HG02884 (cell line): Measurements from ENCODE around the gene ADARB2.
"Not testable (repeated sequence)": the region's sequence is repeated elsewhere in the genome, so short reads cannot be mapped to it uniquely, and the experiment has no call there.

Experiments
- ATAC-seq: cut with Tn5 transposase; IDR thresholded peaks from one replicate; pipeline ENCODE4 v1.9.1; 2021; ENCODE audit warnings: mild to moderate bottlenecking, moderate library complexity; ENCODE audit not compliant: unreplicated experiment

Gene ADARB2

DNA sequence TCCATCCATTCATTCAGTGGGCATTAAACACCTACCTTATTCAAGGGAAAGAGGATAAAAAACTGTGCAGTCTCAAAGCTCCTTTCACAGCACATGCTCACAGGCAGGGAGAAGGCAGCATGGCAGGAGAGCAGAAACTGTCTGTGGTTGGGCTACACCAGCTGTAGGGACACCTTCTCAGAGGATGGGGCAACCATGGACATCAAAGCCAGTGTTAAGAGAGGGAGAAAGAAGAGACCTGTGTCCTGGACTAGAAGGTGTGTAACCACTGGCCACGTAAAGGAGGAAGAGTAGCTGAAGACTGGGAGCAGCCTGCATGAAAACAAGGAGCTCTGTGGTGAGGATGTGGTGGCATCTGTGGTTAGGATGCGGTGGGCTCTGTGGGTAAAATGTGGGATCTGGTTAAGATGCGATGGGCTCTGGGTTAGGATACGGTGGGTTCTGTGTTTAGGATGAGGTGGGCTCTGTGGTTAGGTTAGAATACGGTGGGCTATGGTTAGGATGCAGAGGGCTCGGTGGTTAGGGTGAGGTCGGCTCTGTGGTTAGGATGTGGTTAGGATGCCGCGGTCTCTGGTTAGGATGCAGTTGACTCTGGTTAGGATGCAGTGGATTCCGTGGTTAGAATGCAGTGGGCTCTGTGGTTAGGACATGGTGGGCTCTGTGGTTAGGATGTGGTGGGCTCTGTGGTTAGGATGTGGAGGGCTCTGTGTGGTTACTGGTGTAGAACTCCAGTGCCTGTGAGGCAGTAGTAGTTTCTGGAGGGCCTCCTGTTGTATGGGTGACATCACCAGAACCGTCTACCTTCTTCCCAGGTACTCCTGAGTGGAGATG lies 483.6 kb downstream of the ADARB2 start:
- ATAC-seq = no peak

DNA sequence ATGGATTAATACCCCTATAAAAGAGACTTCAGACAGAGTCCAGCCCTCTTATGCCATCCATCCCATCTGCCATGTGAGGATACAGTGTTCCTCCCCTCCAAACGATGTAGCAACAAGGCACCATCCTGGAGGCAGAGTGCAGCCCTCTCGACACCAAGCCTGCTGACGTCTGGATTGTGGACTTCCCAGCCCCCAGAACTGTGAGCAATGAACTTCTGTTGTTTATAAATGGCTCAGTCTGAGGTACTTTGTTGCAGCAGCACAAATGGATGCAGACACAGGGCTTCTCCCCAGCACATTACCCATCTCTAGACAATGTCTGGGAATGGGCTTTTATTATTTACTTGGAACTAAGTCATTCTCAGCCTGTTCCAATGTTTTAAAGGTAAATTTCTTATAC lies 485.6 kb downstream of the ADARB2 start:
- no peak for ATAC-seq

DNA sequence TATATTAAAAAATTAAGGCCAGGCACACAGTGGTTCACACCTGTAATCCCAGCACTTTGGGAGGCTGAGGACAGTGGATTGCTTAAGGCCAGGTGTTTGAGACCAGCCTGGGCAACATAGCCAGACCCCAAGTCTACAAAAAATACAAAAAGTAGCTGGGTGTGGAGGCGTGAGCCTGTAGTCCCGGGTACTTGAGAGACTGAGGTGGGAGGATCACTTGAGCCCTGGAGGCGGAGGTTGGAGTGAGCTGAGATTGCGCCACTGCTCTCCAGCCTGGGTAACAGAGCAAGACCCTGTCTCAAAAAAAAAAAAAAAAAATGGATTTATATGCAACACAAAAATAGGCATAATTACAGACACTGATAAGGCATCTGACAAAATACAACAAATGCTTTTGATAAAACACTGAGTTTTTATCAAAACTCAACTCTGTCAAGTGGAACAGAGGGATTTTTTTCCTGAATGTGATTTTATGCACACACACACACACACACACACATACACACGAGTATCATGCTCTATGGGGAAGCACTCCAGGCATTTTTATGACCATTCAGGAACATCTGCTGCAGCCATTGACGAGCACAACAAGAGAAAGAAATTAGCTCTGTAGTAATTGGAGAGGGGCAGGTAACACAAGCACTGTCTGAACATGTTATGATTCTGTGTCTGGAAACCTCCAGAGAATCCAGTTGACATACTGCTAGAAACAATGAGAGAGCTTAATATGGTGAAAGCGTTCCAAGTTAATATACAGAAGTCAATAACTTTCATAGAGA lies 488.0 kb downstream of the ADARB2 start:
- ATAC-seq = no peak

DNA sequence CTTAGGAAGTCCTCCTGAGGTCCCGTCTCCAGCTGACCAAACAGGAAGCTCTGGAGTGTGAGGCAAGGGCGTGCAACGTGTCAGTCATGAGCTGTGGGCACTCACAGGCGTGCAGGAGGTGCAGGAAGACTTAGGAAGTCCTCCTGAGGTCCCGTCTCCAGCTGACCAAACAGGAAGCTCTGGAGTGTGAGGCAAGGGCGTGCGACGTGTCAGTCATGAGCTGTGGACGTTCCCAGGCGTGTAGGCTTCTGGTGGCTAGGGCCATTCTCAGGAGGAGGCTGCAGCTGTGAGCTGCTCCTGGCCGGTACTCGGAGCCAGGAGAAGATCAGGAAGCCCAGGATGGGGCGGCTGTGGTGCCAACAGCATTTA lies 489.1 kb downstream of the ADARB2 start:
- ATAC-seq = not testable (repeated sequence)

DNA sequence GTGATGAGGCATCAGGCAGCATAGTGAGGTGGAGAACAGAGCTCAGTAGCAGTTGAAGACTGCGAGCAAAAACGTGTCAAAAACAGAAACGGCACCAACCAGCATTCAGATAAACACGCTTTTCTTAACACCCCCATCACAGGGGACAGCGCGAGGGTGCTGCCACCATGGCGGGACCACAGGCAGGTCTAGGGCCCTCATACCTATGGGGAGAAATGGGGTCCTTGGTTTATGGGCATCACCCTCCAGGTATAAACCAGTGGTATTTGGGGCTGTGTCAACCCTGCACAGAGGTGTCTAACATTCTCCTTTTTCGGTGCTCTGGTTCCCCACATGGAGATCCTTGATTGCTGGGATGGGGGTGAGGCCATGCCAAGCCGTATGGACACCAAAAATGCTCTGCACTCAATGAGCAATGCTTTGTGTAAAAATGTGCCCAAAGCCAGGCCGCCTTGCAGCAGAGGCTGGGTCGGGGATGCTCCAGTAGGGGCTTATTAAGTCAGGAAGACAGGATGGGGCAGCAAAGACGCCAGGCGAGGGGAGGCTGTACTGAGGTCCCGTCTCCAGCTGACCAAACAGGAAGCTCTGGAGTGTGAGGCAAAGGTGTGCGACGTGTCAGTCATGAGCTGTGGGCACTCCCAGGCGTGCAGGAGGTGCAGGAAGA lies 489.6 kb downstream of the ADARB2 start:
- ATAC-seq = no peak

DNA sequence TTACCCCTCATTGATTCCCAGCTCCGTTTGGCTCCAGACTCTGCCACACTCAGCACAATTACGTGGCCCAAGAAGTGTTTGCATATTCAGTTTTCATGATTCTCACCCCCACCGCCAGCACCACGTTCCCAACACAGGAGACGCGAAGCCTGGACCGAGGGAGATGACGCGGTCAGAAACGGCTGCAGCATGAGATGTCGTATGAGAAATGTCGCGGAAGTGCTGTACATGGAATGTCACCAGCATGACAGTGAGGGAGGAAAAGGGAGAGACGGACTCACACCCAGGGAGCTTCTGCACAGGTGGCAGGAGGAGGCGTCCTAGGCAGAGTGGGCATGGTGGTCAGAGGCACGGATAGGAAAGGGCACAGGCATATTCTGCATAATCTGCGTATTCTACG lies 492.8 kb downstream of the ADARB2 start:
- no peak for ATAC-seq

DNA sequence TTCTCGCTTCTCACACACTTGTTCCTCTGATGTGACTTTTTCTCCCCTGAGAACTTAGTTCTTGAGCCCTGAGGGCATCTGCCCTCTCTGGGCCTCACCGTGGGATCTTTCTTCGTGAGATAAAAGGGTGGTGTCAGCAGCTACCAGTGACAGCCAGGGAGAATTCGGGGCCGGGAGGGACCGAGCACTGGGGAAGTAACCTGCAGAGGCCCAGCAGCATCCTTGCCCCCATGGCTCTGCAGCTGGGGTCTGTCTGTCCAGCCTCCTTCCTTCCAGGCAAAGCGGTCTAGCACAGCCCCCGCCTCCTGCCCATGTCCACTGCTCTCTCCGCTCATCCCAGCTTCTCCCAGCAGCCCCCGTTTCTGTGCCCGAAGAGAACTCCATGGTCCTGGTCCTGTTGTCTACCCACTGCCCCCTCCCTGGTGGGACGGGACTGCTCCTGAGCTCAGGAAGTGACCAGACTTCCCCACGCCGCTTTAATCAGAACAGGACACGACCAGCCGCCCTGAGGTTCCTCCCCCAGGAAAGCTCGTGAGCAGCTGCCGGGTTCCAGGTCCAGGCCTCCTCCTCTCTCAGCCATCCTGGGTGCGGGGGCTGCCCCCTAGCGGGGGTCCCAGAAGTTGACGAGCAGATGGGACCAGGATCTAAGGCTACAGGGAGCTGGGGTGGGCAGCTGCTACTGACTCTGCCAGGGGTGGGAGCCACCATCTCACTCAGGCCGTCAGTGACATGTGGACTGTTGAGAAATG lies 493.7 kb downstream of the ADARB2 start:
- ATAC-seq = no peak

DNA sequence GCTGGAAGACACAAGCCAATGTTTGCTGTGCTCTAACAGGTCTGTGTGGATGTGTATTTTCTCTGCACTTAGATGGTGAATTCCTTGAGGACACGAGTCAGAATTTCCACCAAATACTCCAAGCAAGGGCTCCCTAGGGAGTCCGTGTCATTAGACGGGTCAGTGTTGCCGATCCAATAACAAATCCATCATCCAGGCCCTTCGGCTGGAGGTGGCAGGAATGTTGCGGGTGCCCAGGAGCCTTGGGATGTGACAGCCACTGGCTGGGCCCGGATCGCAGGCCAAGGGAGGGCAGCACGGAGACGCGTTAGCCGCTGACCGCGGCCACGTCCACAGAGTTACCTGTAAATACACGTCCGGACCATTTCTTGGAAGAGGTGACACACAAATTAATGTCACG lies 494.4 kb downstream of the ADARB2 start:
- no peak for ATAC-seq

DNA sequence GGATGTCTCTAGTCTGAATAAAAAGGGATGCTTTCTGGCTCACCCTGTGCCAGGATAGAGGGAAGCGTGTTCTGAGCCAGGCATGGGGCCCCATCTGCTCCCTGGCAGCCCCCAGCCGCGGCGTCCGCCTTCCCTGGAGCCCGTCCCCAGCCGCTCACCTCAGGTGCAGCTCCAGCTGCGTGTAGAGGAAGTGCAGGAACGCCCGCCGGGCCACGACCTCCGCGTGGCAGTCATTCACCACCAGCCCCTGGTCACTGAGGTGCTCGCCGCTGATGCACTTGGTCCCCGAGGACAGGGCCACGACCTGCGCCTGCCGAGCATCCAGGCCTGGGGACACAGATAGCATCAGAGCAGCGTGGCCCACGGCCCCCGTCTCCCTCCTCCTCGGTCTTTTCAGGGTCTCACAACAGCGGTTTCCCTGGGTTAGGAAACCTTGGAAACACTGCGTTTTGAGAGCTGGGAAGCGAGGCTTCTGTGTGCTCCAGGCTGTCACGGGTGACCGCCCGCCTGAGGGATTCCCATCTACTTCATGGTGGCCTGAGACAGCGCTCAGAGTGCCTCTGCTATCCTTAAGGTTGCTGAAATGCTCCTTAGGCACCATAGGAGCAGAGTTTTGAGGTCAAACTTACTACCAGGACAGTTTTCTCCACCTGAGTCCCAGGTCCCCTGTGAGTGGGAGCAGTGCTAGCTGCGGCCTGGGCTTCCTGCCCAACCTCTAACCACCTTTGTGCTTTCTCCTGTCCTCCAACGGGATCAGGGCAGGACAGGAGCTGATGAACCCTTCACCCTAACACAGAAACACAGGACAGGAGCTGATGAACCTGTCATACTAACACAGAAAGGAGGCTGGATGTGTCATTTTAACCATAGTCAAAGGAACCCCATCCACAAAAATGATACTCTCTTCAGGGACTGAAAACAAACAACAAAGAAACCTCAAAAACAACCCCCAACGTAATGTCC lies 495.1 kb downstream of the ADARB2 start:
- no peak for ATAC-seq

DNA sequence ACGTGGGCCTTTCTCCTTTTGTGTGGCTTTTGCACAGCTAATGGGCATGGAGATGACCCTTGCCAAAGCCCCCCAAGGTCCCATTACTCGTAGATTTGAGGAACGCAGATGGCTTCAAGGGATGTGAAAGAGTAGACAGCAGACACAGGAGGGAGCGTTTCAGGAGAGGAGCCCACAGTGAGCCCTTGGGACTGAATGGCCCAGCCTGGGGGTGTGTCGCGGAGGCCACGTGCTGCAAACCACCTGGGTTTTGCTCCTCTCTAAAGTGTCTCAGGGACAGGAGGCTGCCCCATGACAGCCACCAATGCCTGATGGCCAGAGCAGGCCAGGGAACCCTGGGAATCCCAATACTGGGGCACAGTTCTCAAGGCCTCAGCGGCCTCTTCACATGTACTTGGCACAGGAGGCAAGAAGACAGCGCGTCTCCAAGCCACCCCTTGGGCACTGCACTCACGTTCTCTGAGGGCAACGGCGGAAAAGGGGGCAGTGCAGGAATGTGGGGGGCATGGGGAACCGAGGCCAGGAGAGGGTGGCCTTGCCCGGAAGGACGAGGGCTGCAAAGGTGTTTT lies 495.9 kb downstream of the ADARB2 start:
- no peak for ATAC-seq

DNA sequence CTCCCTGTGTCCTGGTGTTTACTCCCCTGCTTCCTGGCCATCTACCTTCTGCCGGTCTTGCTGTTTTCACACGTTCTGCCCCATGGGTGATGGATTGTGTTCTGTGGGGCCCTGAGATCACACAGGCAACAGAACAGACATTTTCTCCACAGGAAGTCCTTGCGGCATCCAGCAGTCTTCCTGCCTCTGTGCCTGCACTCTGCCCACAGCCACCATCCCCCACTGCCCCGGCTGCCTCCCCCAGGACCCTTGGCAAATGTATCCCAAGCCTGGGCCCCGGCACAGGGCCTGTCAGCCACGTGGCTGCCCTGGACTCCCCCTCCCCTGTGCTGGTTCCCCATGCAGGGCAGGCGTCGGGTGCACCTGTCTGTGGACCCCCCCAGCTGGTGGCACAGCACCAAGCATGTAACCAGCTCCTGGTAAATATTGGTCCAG lies 497.0 kb downstream of the ADARB2 start:
- ATAC-seq = no peak

DNA sequence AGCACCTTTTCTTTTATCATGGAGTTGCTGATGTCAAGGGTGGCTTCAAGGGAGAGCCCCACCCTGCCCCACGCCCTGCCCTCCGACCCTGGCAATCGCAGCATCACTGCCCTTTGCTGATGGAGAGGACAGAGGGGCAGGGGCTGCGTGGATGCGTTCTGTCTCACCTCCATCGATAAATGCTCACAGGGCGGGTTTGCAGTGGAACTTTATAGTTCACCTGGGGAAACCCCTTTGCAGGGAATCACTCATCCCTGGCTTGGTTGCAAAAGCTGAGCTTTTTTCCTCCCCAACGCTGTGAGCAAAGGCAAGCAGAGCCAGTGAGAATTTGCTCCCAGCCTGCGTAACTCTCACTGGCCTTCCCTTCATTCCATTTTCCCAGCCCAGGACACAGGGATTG lies 504.3 kb downstream of the ADARB2 start:
- ATAC-seq = no peak

DNA sequence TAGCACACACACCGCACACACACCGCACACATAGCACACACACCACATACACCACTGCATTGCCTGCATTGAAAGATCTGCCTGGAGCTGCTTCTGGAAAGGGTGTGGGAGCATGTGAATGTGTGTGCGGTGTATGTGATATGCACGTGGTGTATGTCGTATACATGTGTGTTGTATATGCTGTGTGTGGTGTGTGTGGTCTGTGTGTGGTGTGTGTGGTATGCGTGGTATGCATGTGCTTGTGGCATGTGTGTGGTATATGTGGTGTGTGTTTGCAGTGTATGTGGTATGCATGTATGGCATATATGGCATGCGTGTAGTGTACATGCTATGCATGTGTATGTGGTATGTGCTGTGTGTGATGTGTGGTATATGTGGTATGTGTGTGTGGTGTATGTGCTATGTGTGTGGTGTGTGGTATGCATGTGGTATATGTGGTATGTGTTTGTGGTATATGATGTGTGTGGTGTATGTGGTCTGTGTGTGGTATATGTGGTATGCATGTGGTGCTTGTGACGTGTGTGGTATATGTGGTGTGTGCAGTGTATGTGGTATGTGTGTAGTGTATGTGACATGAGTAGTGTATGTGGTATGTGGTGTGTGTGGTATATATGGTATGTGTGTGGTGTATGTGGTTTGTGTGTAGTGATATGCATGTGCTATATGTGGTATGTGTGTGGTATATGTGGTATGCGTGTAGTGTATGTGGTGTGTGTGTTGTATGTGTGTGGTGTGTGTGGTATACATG lies 505.0 kb downstream of the ADARB2 start:
- no peak for ATAC-seq

DNA sequence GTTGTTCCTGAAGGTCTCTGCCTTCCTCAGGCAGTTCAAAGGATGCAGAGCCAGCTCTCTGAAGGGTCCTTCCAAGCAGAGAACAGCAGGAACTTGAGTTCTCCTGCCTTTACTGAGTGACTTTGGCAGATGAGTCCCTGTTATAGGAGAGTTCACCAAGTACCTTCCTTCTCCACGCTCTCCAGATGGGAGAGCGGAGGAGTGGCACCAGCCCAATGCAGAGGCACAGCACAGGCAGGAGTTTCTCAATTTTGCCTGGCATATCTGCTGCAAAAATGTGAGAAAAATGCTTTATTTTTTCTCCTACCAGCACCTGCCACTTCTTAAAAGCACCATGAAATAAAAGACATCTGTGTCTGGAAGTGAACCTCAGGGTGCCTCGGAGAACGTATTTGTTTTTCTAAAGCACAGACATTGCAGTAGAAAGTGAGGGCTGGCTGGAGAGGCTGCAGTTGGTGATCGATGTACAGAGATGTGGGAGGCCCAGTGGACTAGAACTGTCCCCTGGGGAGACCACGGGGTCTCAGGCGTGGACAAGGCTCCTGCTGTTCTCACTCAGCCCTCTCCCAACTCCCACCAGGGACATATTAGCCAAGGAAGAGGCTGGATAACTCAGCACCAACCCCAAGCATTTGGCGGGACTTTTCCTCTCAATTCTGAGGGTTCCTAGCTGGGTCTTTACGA lies 506.6 kb downstream of the ADARB2 start:
- no peak for ATAC-seq

DNA sequence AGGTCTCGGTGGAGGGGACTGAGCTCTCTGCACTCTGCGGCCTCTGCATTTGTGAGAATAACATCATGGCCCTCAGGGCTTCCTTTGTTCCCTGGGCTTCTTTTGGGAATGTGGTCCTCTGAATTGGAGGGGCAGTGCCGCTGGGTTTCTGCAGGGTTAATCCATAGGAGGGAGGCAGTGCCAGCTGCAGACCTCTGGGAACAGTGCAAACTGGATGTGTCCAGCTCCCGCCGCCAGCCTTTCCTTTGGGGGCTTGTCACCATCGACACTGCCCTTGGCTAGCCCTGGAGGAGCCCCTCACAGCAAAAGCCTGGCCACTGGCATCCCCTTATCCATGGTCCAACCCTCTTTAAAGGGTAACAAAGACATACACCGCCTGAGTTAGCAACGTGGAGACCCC lies 507.2 kb downstream of the ADARB2 start:
- no peak for ATAC-seq

DNA sequence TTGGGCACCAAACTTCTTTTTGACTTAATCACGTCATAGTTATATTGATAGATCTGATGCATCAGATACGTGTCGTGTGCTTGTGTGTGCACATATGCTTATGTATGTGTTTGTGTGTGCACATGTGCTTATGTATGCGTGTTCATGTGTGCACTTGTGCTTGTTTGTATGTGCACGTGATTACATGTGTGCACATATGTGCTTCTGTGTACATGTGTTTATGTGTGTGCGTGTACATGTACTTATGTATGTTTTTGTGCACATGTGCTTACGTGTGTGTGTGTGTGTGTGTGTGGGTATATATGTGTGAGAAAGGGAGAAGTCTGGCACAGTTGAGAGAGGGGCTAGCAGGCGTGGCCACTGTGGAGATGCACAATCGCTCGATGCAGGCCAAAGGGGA lies 507.8 kb downstream of the ADARB2 start:
- no peak for ATAC-seq

DNA sequence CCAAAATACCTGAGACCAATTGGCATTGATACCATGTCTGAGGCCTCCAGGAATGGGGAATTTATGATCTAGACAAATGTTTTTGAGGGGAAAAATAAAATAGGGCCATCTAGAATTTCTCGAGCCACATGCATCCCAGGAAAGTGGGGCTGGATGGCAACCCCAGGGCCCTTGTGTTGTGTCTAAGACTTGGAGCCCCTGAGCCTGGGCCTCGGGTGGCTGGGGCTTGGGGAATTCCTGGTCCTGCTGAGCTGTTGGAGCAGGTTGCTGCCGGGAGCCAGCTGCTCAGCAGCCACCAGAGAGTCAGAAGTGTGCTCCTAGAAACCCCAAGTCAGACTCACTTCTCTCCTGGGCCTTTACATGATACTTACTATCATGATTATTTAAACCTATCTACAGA lies 508.2 kb downstream of the ADARB2 start:
- no peak for ATAC-seq

DNA sequence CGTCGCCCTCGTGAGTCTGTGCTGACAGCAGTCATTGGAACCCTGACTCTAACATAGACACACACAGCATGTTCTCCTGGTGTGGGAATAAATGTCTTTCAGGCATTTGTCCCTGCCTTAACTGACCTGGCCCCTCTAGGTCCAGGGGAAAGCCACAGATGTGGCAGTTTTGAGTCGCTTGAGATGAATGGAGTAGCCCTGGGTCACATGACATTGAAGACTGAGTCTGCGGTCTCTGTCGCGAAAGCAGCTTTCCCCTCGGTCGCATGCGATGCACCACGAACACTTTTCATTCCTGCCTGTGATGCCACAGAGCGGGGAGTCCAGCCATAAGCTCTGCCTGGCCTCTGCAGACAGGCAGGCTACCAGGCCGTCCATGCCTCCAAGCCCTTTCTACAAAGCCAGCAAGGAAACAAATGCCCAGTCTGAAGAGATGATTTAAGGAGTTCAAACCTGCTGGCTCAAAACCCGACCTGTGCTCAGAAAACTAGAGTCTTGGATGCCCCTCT lies 508.8 kb downstream of the ADARB2 start:
- no peak for ATAC-seq
